ENCODE measurements around the gene HAAO. TPM values are rescaled to one million over a fixed set of nuclear protein-coding genes. Genes with fewer than 3 reads are reported as not detected.

Gene HAAO
- total and polyA plus RNA-seq, 2 experiments from 2014 or later = 0.30 to 0.43 TPM

GRCh38 chr2:42810971-42811811, 18.8 kb upstream of the HAAO start:
- Histone ChIP-seq H3K4me1 (ENCODE audit: low read depth) (peaks cover 7% of the 10 kb centered on the region), H3K36me3 (no peaks in the 10 kb centered on the region), H3K27me3 (no peaks in the 10 kb centered on the region), H3K27ac (peak overlapping the region; percentile 98), H3K4me3 (peak overlapping the region; percentile 49), H3K9me3 (ENCODE audit: low read depth) (no peaks in the 10 kb centered on the region)
- TF ChIP-seq, protein P1, sequence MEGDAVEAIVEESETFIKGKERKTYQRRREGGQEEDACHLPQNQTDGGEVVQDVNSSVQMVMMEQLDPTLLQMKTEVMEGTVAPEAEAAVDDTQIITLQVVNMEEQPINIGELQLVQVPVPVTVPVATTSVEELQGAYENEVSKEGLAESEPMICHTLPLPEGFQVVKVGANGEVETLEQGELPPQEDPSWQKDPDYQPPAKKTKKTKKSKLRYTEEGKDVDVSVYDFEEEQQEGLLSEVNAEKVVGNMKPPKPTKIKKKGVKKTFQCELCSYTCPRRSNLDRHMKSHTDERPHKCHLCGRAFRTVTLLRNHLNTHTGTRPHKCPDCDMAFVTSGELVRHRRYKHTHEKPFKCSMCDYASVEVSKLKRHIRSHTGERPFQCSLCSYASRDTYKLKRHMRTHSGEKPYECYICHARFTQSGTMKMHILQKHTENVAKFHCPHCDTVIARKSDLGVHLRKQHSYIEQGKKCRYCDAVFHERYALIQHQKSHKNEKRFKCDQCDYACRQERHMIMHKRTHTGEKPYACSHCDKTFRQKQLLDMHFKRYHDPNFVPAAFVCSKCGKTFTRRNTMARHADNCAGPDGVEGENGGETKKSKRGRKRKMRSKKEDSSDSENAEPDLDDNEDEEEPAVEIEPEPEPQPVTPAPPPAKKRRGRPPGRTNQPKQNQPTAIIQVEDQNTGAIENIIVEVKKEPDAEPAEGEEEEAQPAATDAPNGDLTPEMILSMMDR (IDR thresholded peaks at IDR 0.05; ENCODE audit: low read depth, low read length) = no peak
- DNase-seq (ENCODE audit: low read depth in 1 of 2, low spot score in 1 of 2) = peak; percentile 44 to 86

DNA sequence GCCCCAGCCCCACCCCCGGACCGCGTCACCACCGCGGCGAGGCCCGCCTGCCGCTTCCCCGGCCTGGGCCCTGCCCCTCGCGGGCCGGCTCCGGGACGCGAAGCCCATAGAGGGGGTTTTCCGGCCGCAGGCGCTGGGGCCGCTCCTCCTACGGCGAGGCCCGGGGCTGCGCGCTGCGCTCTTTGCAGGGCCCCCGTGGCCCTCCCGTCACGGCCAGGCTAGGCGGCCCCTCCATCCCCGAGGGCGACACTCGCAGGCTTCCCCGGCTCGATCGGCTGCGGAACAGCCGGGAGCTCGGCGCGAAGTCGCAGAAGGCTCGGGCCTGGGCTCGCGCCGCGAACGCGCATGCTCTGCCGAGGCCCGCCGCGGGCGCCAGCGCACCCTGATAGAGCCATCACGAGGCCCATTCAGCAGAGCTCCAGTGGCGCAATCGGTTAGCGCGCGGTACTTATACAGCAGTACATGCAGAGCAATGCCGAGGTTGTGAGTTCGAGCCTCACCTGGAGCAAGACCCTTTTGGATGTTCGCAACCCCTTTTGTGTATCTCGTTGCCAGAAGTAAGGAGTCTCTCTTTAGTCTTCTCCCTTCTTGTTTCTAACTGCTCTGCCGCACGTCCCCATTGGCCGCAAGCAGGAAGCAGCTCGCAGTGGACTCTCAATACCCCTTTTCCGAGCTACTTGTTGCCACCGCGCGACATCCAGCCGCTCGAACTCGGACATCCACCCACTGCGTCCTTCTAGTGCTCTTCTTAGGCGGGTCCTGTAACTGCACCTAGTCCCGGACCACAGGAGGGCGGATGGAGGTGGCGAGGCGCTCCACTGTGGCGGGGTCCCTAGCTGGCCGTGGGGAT, 18.0 kb upstream of the HAAO start:
- H3K9me3 ChIP-seq (ENCODE audit: low read depth) = no peaks in the 10 kb centered on the region
- H3K27ac ChIP-seq = peak overlapping the region; percentile 98
- no peaks in the 10 kb centered on the region for H3K36me3 ChIP-seq
- peak; percentile 92 to 98 for DNase-seq (ENCODE audit: low read depth in 1 of 2, low spot score in 1 of 2)
- TF ChIP-seq, protein P1 (IDR thresholded peaks at IDR 0.05; ENCODE audit: low read depth, low read length) = no peak
- H3K4me3 ChIP-seq = peak overlapping the region; percentile 49
- no peaks in the 10 kb centered on the region for H3K27me3 ChIP-seq
- peaks cover 7% of the 10 kb centered on the region for H3K4me1 ChIP-seq (ENCODE audit: low read depth)

GRCh38 chr2:42809819-42810120, 17.4 kb upstream of the HAAO start:
- TF ChIP-seq, protein P1 (IDR thresholded peaks at IDR 0.05; ENCODE audit: low read depth, low read length) = no peak
- Histone ChIP-seq H3K27me3 (no peaks in the 10 kb centered on the region), H3K4me1 (ENCODE audit: low read depth) (peaks cover 7% of the 10 kb centered on the region), H3K36me3 (no peaks in the 10 kb centered on the region), H3K4me3 (peak overlapping the region; percentile 49), H3K9me3 (ENCODE audit: low read depth) (no peaks in the 10 kb centered on the region), H3K27ac (peak overlapping the region; percentile 98)
- peak; percentile 88 to 93 for DNase-seq (ENCODE audit: low read depth in 1 of 2, low spot score in 1 of 2)

DNA sequence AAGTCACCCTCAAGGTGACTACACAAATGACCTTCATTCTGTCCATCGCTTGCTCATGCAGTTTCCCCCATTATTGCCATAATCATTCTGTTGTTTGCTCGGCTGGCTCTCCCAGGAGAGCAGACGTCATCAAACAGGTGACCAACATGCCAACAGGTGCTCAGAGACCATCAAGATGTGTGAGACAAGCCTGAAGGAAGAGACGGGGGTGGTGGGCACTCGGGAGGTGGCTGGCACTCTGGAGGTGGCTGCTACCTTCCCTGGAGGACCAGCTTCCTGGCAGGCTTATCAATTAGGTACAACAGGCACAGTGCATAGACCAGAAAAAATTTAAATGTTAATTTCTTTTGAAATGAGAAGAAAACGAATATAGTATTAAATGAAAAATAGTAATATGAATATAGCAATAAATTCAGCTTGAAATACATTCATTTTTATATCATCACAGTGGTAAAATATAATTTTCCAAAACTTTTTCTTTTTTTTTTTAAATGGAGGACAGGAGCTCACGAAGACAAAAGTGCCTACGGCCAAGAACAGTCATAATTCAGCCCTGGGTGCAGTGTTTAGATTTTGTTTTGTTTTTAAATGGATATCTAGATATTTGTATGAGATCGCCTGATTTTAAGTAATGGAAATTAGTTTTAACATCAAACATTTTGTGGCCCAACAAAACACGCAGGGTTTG, 16.9 kb upstream of the HAAO start:
- Histone ChIP-seq H3K9me3 (ENCODE audit: low read depth) (no peaks in the 10 kb centered on the region), H3K27ac (peak overlapping the region; percentile 98), H3K4me1 (ENCODE audit: low read depth) (peaks cover 7% of the 10 kb centered on the region), H3K36me3 (no peaks in the 10 kb centered on the region), H3K27me3 (no peaks in the 10 kb centered on the region), H3K4me3 (peak overlapping the region; percentile 49)
- no peak for DNase-seq (ENCODE audit: low read depth in 1 of 2, low spot score in 1 of 2)
- TF ChIP-seq, protein P1 (IDR thresholded peaks at IDR 0.05; ENCODE audit: low read depth, low read length) = no peak

DNA sequence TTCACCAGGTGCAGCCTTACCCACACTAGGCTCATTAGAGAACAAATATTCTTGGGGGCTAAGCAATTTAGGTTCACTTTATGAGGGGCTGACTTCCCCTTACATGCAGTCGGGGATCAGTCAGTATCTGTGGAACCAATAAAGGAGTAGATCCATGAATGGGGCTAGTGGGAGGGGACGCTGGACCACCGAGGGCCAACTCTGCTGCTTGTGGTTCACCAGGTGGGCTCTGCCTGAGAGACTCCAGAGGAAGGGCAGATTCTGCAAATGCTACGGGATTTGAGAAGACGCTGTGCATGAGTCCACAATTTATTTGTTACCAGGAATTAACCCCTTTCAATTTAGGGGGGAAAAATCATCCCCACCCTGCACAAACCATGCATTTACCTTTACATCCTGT, 15.9 kb upstream of the HAAO start:
- no peaks in the 10 kb centered on the region for H3K36me3 ChIP-seq
- H3K27me3 ChIP-seq = no peaks in the 10 kb centered on the region
- TF ChIP-seq, protein P1 (IDR thresholded peaks at IDR 0.05; ENCODE audit: low read depth, low read length) = no peak
- DNase-seq (ENCODE audit: low read depth in 1 of 2, low spot score in 1 of 2) = no peak
- H3K4me1 ChIP-seq (ENCODE audit: low read depth) = peaks cover 7% of the 10 kb centered on the region
- no peak overlapping the region for H3K27ac ChIP-seq
- H3K4me3 ChIP-seq = no peak overlapping the region
- no peaks in the 10 kb centered on the region for H3K9me3 ChIP-seq (ENCODE audit: low read depth)
